ENCODE data around the gene ITGAL. TPM values are rescaled to one million over a fixed set of nuclear protein-coding genes. Genes with fewer than 3 reads are reported as not detected.

The ITGAL gene
- total RNA-seq, 1 experiment from 2014 or later = not detected

GRCh38 chr16:30443631-30444030 is 28.9 kb upstream of the ITGAL start:
- H3K4me1 Mint-ChIP-seq = peaks cover 14 to 18% of the 10 kb centered on the region in 2 experiments
- no peak overlapping the region for H2BK120ac ChIP-seq (ENCODE audit: low read depth, low read length, poor library complexity, severe bottlenecking)
- peaks cover 15 to 27% (median 23%) of the 10 kb centered on the region in 3 experiments for H3K36me3 Mint-ChIP-seq (ENCODE audit: insufficient read depth in 1 of 3, low read depth in 3 of 3)
- peaks cover 6 to 10% of the 10 kb centered on the region in 2 experiments; a peak in 3 of 5 replicates for H3K9me3 Mint-ChIP-seq
- no peak overlapping the region for H4K5ac ChIP-seq (ENCODE audit: insufficient read length, low read depth, low read length)
- no peaks in the 10 kb centered on the region for H3K27me3 ChIP-seq (ENCODE audit: insufficient read depth, low read length)
- DNase-seq = no peak
- H3K18ac ChIP-seq (ENCODE audit: insufficient read length, low read depth, low read length) = no peak overlapping the region
- H3K23me2 ChIP-seq (ENCODE audit: insufficient read length, low read depth, low read length, poor library complexity, severe bottlenecking) = peaks cover 5% of the 10 kb centered on the region
- no peaks in the 10 kb centered on the region for H3K79me1 ChIP-seq (ENCODE audit: insufficient read depth, low read depth, low read length, poor library complexity, severe bottlenecking)
- H3K27ac ChIP-seq (ENCODE audit: insufficient read length, low read depth, low read length) = no peak overlapping the region
- H4K91ac ChIP-seq (ENCODE audit: insufficient read length, low read depth, low read length) = no peak overlapping the region
- no peak for TF ChIP-seq CTCF (conservative IDR thresholded peaks at IDR 0.05)
- H3K4me1 ChIP-seq (ENCODE audit: insufficient read depth, low read length) = peaks cover 3% of the 10 kb centered on the region; the same call in 1 of the 2 replicates
- no peak overlapping the region for H3K23ac ChIP-seq (ENCODE audit: insufficient read length, low read depth, low read length)
- no peak overlapping the region for H2BK5ac ChIP-seq (ENCODE audit: insufficient read length, low read length)
- H2BK20ac ChIP-seq (ENCODE audit: low read depth, low read length, poor library complexity, severe bottlenecking) = no peak overlapping the region
- H2AK5ac ChIP-seq (ENCODE audit: insufficient read length, low read length) = no peak overlapping the region
- no peak overlapping the region for H3K56ac ChIP-seq (ENCODE audit: insufficient read length, low read depth, low read length)
- H3K4ac ChIP-seq (ENCODE audit: low read depth, low read length) = no peak overlapping the region
- H3K79me2 ChIP-seq (ENCODE audit: insufficient read depth, low read length) = no peaks in the 10 kb centered on the region; the same call in 1 of the 2 replicates
- H3K4me2 ChIP-seq (ENCODE audit: insufficient read depth, insufficient read length, low read length) = no peak overlapping the region
- H4K20me1 ChIP-seq (ENCODE audit: control insufficient read depth, insufficient read depth, insufficient read length) = no peaks in the 10 kb centered on the region
- no peak overlapping the region for H2BK12ac ChIP-seq (ENCODE audit: insufficient read length, low read depth, low read length)
- H3T11ph ChIP-seq (ENCODE audit: low read length) = no peak overlapping the region
- H4K8ac ChIP-seq (replicated peaks; ENCODE audit: insufficient read length, low read depth, low read length) = no peak overlapping the region
- H3K9me3 ChIP-seq (ENCODE audit: control insufficient read depth, low read depth, low read length) = no peaks in the 10 kb centered on the region
- peaks cover 23% of the 10 kb centered on the region for H3K27me3 Mint-ChIP-seq (ENCODE audit: low read depth)
- no peak overlapping the region for H2BK15ac ChIP-seq (ENCODE audit: low read depth, low read length)
- no peak overlapping the region for H3K9ac ChIP-seq (ENCODE audit: extremely low read depth, insufficient read length, low read length)
- H3K4me3 Mint-ChIP-seq = peak overlapping the region; percentile 84 to 89; a peak in 4 of 5 replicates
- no CpG with 5 or more reads among the region's 2 CpGs for WGBS (ENCODE audit: extremely low coverage, insufficient read length, low lambda C conversion rate)
- H2AFZ ChIP-seq (ENCODE audit: low read length) = no peak overlapping the region
- H3K14ac ChIP-seq (ENCODE audit: insufficient read depth, low read length) = no peak overlapping the region
- H3K27ac Mint-ChIP-seq = no peak overlapping the region

Measured in H9 (cell line).